ENCODE measurements around the gene C3.

- TF ChIP-seq EZH2 (IDR thresholded peaks at IDR 0.05; ENCODE audit: low read depth, unreplicated experiment) (no peak), CTCF (conservative IDR thresholded peaks at IDR 0.05; ENCODE audit: low read depth in 2 of 2) (no peak), EZH2phosphoT487 (IDR thresholded peaks at IDR 0.05; ENCODE audit: unreplicated experiment) (no peak), ZNF331 (CRISPR knock-in tag; IDR thresholded peaks at IDR 0.05; ENCODE audit: low read depth) (no peak), REST (IDR thresholded peaks at IDR 0.05; ENCODE audit: unreplicated experiment) (no peak), CREB1 (CRISPR knock-in tag; IDR thresholded peaks at IDR 0.05; ENCODE audit: low read depth) (no peak), POLR2AphosphoS5 (IDR thresholded peaks at IDR 0.05; ENCODE audit: low read depth) (no peak)
These were observed 55.5 kb downstream of the C3 start for GRCh38 chr19:6664916-6665315.

Data from GM23338 (cell line).